NCI-H446 treated with DMSO at 0.1 percent for 48 hours (cell line): ENCODE results near the gene TCHHL1.

Experiments used
- DNase-seq: peaks from one replicate; lab custom pipeline; 2025; lab: John Stamatoyannopoulos, UW

TCHHL1 gene

GRCh38 chr1:152038871-152039270, 50.0 kb downstream of the TCHHL1 start:
- DNase-seq, result no peak

GRCh38 chr1:152036267-152037216, 52.3 kb downstream of the TCHHL1 start, which contains the start of gene S100A11:
S100A11 (minus strand) TSS chr1:152037004; CDS start chr1:152036915, 89 bp downstream.
- no peak for DNase-seq

GRCh38 chr1:152035539-152036266, 53.2 kb downstream of the TCHHL1 start:
- DNase-seq, result no peak

GRCh38 chr1:152034654-152035538, 54.0 kb downstream of the TCHHL1 start:
- no peak for DNase-seq

GRCh38 chr1:152034324-152034653, 54.6 kb downstream of the TCHHL1 start:
- DNase-seq, result no peak
